ENCODE measurements around the gene PDE7B.

DNA sequence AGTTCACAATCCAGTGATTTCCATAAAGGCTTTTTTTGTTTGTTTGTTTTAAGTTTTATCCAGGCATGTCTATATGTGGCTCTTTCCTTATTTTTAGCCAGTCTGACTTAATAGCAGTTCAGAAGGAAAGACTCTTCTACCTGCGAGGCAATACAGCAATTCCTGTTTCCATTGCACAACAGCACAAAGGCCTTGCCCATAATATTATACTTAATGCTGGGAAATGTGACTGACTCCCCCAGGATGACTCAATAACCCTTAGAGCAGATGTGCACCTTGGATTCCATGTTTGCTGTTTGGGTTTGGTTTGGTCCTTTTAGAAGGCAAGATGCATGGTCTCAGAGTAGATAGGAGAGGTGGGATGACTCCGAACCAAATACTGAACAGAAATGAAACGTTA, 214.5 kb downstream of the PDE7B start:
- no peak for TF ChIP-seq CTCF (IDR thresholded peaks at IDR 0.05)
- no peak for TF ChIP-seq EZH2 (IDR thresholded peaks at IDR 0.05; ENCODE audit: borderline replicate concordance, insufficient read depth, low read depth, low read length, poor library complexity, severe bottlenecking)
